ENCODE measurements around the gene IRF2BP2. TPM values are rescaled to one million over a fixed set of nuclear protein-coding genes. Genes with fewer than 3 reads are reported as not detected.

Gene IRF2BP2
- total and polyA plus RNA-seq, 2 of the 13 experiments (the other 11 are each of a cell fraction or from before 2014, with no cell fraction given) = 140 to 147 TPM

DNA sequence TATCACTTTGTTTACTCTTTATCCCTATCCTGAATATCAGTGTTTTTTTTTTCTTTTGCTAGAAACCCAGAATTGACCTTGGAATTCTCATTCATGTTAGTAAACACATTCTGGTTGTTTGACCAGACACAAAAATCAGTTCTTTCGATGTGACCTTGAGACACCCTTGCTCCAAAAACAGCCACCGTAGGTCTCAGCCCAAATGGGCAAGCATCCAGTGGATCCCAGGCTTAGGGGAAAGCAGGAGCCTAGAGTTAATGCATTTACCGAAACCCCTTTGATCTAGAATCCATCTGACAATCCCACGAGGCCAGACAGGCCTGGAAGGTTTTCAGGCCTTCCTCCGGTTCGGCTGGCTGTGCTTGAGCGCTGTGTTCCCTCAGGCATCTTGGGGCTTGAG, 47.6 kb downstream of the IRF2BP2 start (continued):
- TF ChIP-seq ZHX1 (CRISPR knock-in tag; IDR thresholded peaks at IDR 0.05; ENCODE audit: low read depth) (no peak), KDM5A (IDR thresholded peaks at IDR 0.05; ENCODE audit: borderline replicate concordance, low read length) (no peak), IKZF5 (CRISPR knock-in tag; IDR thresholded peaks at IDR 0.05) (0 out of 2 replicates have a peak, but pooled peaks have one; percentile 35), ZNF335 (CRISPR knock-in tag; IDR thresholded peaks at IDR 0.05) (no peak), CREB1 (IDR thresholded peaks at IDR 0.05) (no peak), CREB1 (CRISPR knock-in tag; IDR thresholded peaks at IDR 0.05) (no peak), RELA (CRISPR knock-in tag; IDR thresholded peaks at IDR 0.05) (no peak), ZNF317 (CRISPR knock-in tag; IDR thresholded peaks at IDR 0.05) (no peak), ZNF431 (CRISPR knock-in tag; IDR thresholded peaks at IDR 0.05; ENCODE audit: borderline replicate concordance, low read depth) (no peak), MXI1 (IDR thresholded peaks at IDR 0.05; ENCODE audit: borderline replicate concordance, low read depth, low read length) (no peak), NR1H2 (CRISPR knock-in tag; IDR thresholded peaks at IDR 0.05; ENCODE audit: borderline replicate concordance, low read depth) (no peak), SRF (IDR thresholded peaks at IDR 0.05; ENCODE audit: low read depth, low read length) (no peak), NCOR1 (IDR thresholded peaks at IDR 0.05; ENCODE audit: borderline replicate concordance, low read length) (peak; percentile 83; the same call in 1 of the 2 replicates), GTF3A (CRISPR knock-in tag; conservative IDR thresholded peaks at IDR 0.05) (no peak), NFIB (CRISPR knock-in tag; IDR thresholded peaks at IDR 0.05; ENCODE audit: borderline replicate concordance) (no peak)
- TF ChIP-seq, protein P1, sequence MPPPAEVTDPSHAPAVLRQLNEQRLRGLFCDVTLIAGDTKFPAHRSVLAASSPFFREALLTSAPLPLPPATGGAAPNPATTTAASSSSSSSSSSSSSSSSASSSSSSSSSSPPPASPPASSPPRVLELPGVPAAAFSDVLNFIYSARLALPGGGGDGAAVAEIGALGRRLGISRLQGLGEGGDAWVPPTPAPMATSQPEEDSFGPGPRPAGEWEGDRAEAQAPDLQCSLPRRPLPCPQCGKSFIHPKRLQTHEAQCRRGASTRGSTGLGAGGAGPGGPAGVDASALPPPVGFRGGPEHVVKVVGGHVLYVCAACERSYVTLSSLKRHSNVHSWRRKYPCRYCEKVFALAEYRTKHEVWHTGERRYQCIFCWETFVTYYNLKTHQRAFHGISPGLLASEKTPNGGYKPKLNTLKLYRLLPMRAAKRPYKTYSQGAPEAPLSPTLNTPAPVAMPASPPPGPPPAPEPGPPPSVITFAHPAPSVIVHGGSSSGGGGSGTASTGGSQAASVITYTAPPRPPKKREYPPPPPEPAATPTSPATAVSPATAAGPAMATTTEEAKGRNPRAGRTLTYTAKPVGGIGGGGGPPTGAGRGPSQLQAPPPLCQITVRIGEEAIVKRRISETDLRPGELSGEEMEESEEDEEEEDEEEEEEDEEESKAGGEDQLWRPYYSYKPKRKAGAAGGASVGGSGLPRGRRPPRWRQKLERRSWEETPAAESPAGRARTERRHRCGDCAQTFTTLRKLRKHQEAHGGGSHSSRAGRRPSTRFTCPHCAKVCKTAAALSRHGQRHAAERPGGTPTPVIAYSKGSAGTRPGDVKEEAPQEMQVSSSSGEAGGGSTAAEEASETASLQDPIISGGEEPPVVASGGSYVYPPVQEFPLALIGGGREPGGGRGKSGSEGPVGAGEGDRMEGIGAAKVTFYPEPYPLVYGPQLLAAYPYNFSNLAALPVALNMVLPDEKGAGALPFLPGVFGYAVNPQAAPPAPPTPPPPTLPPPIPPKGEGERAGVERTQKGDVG (CRISPR knock-in tag; IDR thresholded peaks at IDR 0.05; ENCODE audit: borderline replicate concordance) = no peak
- TF ChIP-seq, protein P2, sequence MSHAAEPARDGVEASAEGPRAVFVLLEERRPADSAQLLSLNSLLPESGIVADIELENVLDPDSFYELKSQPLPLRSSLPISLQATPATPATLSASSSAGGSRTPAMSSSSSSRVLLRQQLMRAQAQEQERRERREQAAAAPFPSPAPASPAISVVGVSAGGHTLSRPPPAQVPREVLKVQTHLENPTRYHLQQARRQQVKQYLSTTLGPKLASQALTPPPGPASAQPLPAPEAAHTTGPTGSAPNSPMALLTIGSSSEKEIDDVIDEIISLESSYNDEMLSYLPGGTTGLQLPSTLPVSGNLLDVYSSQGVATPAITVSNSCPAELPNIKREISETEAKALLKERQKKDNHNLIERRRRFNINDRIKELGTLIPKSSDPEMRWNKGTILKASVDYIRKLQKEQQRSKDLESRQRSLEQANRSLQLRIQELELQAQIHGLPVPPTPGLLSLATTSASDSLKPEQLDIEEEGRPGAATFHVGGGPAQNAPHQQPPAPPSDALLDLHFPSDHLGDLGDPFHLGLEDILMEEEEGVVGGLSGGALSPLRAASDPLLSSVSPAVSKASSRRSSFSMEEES (CRISPR knock-in tag; IDR thresholded peaks at IDR 0.05) = no peak; the same call in 1 of the 2 replicates
- TF ChIP-seq, protein P3, sequence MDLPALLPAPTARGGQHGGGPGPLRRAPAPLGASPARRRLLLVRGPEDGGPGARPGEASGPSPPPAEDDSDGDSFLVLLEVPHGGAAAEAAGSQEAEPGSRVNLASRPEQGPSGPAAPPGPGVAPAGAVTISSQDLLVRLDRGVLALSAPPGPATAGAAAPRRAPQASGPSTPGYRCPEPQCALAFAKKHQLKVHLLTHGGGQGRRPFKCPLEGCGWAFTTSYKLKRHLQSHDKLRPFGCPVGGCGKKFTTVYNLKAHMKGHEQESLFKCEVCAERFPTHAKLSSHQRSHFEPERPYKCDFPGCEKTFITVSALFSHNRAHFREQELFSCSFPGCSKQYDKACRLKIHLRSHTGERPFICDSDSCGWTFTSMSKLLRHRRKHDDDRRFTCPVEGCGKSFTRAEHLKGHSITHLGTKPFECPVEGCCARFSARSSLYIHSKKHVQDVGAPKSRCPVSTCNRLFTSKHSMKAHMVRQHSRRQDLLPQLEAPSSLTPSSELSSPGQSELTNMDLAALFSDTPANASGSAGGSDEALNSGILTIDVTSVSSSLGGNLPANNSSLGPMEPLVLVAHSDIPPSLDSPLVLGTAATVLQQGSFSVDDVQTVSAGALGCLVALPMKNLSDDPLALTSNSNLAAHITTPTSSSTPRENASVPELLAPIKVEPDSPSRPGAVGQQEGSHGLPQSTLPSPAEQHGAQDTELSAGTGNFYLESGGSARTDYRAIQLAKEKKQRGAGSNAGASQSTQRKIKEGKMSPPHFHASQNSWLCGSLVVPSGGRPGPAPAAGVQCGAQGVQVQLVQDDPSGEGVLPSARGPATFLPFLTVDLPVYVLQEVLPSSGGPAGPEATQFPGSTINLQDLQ (CRISPR knock-in tag; IDR thresholded peaks at IDR 0.05) = no peak

Data from HepG2 (cell line).